ENCODE results near the gene ETAA1. TPM values are rescaled to one million over a fixed set of nuclear protein-coding genes. Genes with fewer than 3 reads are reported as not detected.
A peak's percentile ranks its signal among the peaks of the same experiment; 100 is the strongest.

ETAA1 gene
- total RNA-seq, 1 donor from 2014 or later: 11.1 TPM

DNA sequence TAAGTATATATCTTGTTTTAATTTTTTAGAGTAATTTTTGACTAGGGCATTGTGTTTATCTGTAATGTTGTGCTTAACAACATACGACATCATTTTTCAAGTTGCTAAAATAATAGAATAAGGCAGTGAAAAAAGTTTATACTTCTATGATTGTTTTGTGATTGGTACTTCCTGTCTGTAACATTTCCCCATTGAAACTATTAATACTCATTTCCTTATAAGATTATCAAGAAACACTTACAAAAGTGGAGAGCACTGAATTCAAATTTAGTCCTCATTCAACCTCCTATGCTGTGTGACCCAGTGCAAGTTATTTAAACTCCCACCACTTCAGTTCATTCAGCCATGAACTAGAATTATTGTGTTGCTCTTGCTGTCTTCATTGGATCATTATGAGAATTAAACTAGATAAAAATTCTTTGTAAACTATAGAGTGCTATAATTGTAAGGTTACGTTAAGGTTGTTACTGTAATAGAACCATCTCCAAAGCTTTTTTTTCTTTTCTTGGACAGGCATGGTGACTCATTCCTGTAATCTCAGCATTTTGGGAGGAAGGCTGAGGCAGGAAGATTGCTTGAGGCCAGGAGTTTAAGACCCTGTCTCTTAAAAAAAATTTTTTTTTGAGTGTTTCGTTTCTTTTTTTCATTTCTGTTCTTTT lies 2.8 kb downstream of the ETAA1 start:
- intact Hi-C loops (cut with micrococcal nuclease): loop anchor here (5.0 kb wide), 2 partner anchors 662 to 1372 kb away; partner anchors contain the start of gene C1D
- H3K4me1 Mint-ChIP-seq (ENCODE audit: low read depth): peaks cover 16% of the 10 kb centered on the region

DNA sequence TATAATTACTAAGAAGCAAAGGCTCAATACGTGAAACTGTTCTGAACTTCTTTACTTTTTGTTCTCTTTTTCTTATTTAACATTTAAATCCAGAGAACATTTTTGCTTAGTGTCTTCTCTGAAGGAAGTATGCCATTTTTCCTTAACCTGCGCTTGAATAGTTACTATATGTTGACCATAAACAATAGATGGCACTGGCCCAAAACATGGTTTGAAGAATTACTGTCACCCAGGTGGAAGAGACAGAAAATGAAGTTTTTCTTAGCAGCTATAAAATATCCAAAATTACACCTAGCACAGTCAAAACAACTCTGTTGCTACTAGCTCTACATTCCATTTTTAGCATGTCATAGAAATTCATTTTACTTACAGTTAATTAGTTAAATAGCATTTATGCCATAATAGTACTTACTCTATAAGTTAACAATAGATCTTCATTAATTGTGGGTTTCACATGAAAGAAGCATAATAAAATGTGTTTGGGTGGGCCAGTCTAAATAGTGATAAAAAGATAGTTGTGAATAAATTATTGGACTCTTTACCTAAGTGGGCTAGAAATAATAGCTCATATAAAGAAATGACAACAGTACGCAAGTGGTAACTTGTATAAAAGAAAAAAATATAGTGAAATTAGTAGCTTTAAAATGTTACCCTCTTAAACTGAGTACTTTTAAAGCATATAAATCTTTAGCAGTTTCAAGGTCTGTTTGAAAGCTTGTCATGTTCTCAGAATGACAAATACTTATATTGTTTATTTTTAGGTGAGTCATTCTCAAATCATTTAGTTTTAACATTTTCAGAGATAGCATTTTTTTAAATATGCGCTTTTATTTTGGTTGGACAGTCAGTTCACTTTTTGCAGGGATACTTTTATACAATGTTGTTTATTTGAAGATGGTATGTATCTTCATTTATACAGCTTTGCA lies 3.7 kb downstream of the ETAA1 start:
- Mint-ChIP-seq H3K9me3 (no peaks in the 10 kb centered on the region), H3K4me1 (ENCODE audit: low read depth) (peaks cover 18% of the 10 kb centered on the region), H3K4me3 (ENCODE audit: low read depth) (no peak overlapping the region), H3K36me3 (ENCODE audit: low read depth) (peaks cover 45% of the 10 kb centered on the region), H3K27me3 (ENCODE audit: low read depth) (no peaks in the 10 kb centered on the region), H3K27ac (no peak overlapping the region)
- no peak for DNase-seq (ENCODE audit: low spot score)
- intact Hi-C loops (cut with micrococcal nuclease): no loop called here

More for the DNA sequence above, 2.8 kb downstream of the ETAA1 start:
- H3K4me3 Mint-ChIP-seq (ENCODE audit: low read depth): peak overlapping the region; percentile 9
- peaks cover 40% of the 10 kb centered on the region for H3K36me3 Mint-ChIP-seq (ENCODE audit: low read depth)
- H3K27ac Mint-ChIP-seq: no peak overlapping the region
- no peak for DNase-seq (ENCODE audit: low spot score)
- H3K27me3 Mint-ChIP-seq (ENCODE audit: low read depth): no peaks in the 10 kb centered on the region
- H3K9me3 Mint-ChIP-seq: no peaks in the 10 kb centered on the region

- H3K27me3 Mint-ChIP-seq (ENCODE audit: low read depth): no peaks in the 10 kb centered on the region
These were observed 11.2 kb downstream of the ETAA1 start for GRCh38 chr2:67408346-67408745.

DNA sequence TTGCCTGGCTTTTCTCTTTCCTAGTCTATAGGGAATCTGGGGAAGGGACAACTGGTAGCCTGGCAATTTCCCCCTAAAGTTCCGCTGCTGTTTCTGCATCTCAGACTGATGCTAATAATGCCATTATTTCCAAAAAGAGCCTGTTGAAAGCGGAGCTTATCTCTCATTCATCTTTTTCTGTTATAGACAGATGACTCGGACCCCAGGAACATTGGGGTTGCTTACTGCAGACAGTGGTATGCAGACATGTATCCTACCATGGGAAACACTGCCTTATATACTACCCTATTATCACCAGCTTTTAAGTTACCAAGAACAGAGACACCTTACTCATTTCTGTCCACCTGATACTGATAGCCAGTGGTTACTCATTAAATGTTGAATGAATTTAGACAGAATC lies 15.3 kb downstream of the ETAA1 start:
- no peak for DNase-seq (ENCODE audit: low spot score)
- Mint-ChIP-seq H3K27ac (no peak overlapping the region), H3K4me3 (ENCODE audit: low read depth) (no peak overlapping the region), H3K9me3 (no peaks in the 10 kb centered on the region), H3K4me1 (ENCODE audit: low read depth) (no peaks in the 10 kb centered on the region), H3K27me3 (ENCODE audit: low read depth) (no peaks in the 10 kb centered on the region), H3K36me3 (ENCODE audit: low read depth) (peaks cover 13% of the 10 kb centered on the region)
- intact Hi-C loops (cut with micrococcal nuclease): no loop called here

More at GRCh38 chr2:67408346-67408745, 11.2 kb downstream of the ETAA1 start:
- Mint-ChIP-seq H3K27ac (no peak overlapping the region), H3K4me1 (ENCODE audit: low read depth) (peaks cover 12% of the 10 kb centered on the region), H3K4me3 (ENCODE audit: low read depth) (no peak overlapping the region), H3K36me3 (ENCODE audit: low read depth) (peaks cover 39% of the 10 kb centered on the region), H3K9me3 (no peaks in the 10 kb centered on the region)
- DNase-seq (ENCODE audit: low spot score): no peak
- intact Hi-C loops (cut with micrococcal nuclease): no loop called here

DNA sequence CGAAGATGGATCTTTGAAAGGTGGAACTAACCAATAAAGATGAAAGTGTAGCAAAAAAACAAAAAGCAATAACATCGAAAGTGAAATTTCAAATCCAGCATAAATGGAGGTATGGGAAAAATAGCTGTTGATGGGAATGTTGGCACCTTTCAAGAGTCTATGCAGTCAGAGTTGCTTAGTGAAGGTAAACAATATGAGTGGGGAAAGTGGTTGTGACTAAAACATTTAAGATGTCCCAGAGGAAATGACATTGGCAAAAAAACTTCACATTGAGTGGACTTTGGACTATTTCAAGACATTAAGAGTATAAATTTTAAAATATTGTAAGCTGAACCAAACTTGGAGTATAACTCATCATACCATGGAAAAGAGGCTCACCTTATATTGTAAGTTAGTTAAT lies 17.7 kb downstream of the ETAA1 start:
- H3K36me3 Mint-ChIP-seq (ENCODE audit: low read depth): peaks cover 8% of the 10 kb centered on the region
- H3K4me1 Mint-ChIP-seq (ENCODE audit: low read depth): no peaks in the 10 kb centered on the region
- intact Hi-C loops (cut with micrococcal nuclease): no loop called here
- no peak for DNase-seq (ENCODE audit: low spot score)
- H3K27me3 Mint-ChIP-seq (ENCODE audit: low read depth): no peaks in the 10 kb centered on the region
- H3K4me3 Mint-ChIP-seq (ENCODE audit: low read depth): no peak overlapping the region
- H3K9me3 Mint-ChIP-seq: no peaks in the 10 kb centered on the region
- H3K27ac Mint-ChIP-seq: no peak overlapping the region

- H3K27ac Mint-ChIP-seq: no peak overlapping the region
- intact Hi-C loops (cut with micrococcal nuclease): no loop called here
- no peaks in the 10 kb centered on the region for H3K4me1 Mint-ChIP-seq (ENCODE audit: low read depth)
- H3K27me3 Mint-ChIP-seq (ENCODE audit: low read depth): no peaks in the 10 kb centered on the region
- H3K4me3 Mint-ChIP-seq (ENCODE audit: low read depth): no peak overlapping the region
- peaks cover 2% of the 10 kb centered on the region for H3K36me3 Mint-ChIP-seq (ENCODE audit: low read depth)
- DNase-seq (ENCODE audit: low spot score): no peak
- H3K9me3 Mint-ChIP-seq: no peaks in the 10 kb centered on the region
These were observed 19.0 kb downstream of the ETAA1 start for GRCh38 chr2:67416136-67416535.

- no peaks in the 10 kb centered on the region for H3K27me3 Mint-ChIP-seq (ENCODE audit: low read depth)
These were observed 26.4 kb downstream of the ETAA1 start for GRCh38 chr2:67423489-67423888.

GRCh38 chr2:67436221-67436620 lies 39.1 kb downstream of the ETAA1 start:
- H3K36me3 Mint-ChIP-seq (ENCODE audit: low read depth): no peaks in the 10 kb centered on the region
- no peaks in the 10 kb centered on the region for H3K27me3 Mint-ChIP-seq (ENCODE audit: low read depth)
- DNase-seq (ENCODE audit: low spot score): no peak
- H3K27ac Mint-ChIP-seq: no peak overlapping the region
- no peaks in the 10 kb centered on the region for H3K4me1 Mint-ChIP-seq (ENCODE audit: low read depth)
- no peaks in the 10 kb centered on the region for H3K9me3 Mint-ChIP-seq
- H3K4me3 Mint-ChIP-seq (ENCODE audit: low read depth): no peak overlapping the region
- intact Hi-C loops (cut with micrococcal nuclease): no loop called here

More at GRCh38 chr2:67423489-67423888, 26.4 kb downstream of the ETAA1 start:
- Mint-ChIP-seq H3K4me1 (ENCODE audit: low read depth) (no peaks in the 10 kb centered on the region), H3K27ac (no peak overlapping the region), H3K36me3 (ENCODE audit: low read depth) (no peaks in the 10 kb centered on the region), H3K4me3 (ENCODE audit: low read depth) (no peak overlapping the region), H3K9me3 (peaks cover 9% of the 10 kb centered on the region)
- intact Hi-C loops (cut with micrococcal nuclease): no loop called here
- no peak for DNase-seq (ENCODE audit: low spot score)

DNA sequence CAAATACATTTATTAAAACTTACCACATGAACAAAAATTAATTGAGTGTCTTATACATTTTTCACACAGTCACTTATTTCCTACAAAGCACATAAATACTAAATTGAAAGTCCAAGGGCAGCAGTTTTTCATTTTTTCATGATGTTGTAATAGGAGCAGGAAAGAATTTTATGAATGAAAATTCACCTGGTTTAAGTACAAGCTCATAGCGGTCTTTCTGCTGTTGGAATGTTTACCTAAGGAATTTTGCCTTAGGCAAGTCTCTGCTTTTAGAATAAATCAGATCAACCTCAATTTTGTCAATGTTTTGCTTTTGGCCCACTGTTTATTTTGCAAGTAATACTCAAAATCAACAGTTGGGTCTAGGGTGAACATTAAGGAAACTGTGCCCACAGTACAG lies 40.0 kb downstream of the ETAA1 start:
- H3K36me3 Mint-ChIP-seq (ENCODE audit: low read depth): no peaks in the 10 kb centered on the region
- no peaks in the 10 kb centered on the region for H3K9me3 Mint-ChIP-seq
- no peak overlapping the region for H3K4me3 Mint-ChIP-seq (ENCODE audit: low read depth)
- intact Hi-C loops (cut with micrococcal nuclease): no loop called here
- H3K4me1 Mint-ChIP-seq (ENCODE audit: low read depth): no peaks in the 10 kb centered on the region
- no peaks in the 10 kb centered on the region for H3K27me3 Mint-ChIP-seq (ENCODE audit: low read depth)
- no peak overlapping the region for H3K27ac Mint-ChIP-seq
- DNase-seq (ENCODE audit: low spot score): no peak

DNA sequence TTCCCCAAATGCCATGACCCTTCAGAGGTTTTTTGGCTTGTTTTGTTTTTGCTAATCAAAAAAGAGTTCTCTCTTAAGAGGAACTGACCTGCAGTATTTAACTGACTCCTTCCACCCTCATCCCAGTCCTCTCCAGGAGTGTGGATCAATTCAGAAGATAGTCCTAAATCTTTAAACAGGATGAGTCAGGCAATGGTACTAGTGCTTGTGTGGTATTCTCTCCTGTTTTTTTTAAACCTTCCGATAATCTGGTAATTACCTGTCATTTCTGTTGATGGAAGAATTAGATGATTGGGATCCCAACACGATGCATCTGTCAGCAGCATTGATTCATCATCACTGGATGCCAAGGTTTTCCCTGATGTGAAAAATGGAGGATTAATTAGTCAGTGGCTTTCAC lies 41.2 kb downstream of the ETAA1 start:
- Mint-ChIP-seq H3K36me3 (ENCODE audit: low read depth) (no peaks in the 10 kb centered on the region), H3K27ac (no peak overlapping the region), H3K4me1 (ENCODE audit: low read depth) (no peaks in the 10 kb centered on the region), H3K27me3 (ENCODE audit: low read depth) (no peaks in the 10 kb centered on the region), H3K4me3 (ENCODE audit: low read depth) (no peak overlapping the region), H3K9me3 (no peaks in the 10 kb centered on the region)
- intact Hi-C loops (cut with micrococcal nuclease): no loop called here
- DNase-seq (ENCODE audit: low spot score): no peak

GRCh38 chr2:67445652-67446268 lies 48.6 kb downstream of the ETAA1 start:
- H3K27me3 Mint-ChIP-seq (ENCODE audit: low read depth): no peaks in the 10 kb centered on the region
- H3K9me3 Mint-ChIP-seq: no peaks in the 10 kb centered on the region
- no peaks in the 10 kb centered on the region for H3K36me3 Mint-ChIP-seq (ENCODE audit: low read depth)
- H3K4me3 Mint-ChIP-seq (ENCODE audit: low read depth): no peak overlapping the region
- H3K4me1 Mint-ChIP-seq (ENCODE audit: low read depth): no peaks in the 10 kb centered on the region
- intact Hi-C loops (cut with micrococcal nuclease): no loop called here
- DNase-seq (ENCODE audit: low spot score): no peak
- no peak overlapping the region for H3K27ac Mint-ChIP-seq

- no peaks in the 10 kb centered on the region for H3K9me3 Mint-ChIP-seq
- intact Hi-C loops (cut with micrococcal nuclease): no loop called here
- H3K4me1 Mint-ChIP-seq (ENCODE audit: low read depth): no peaks in the 10 kb centered on the region
- DNase-seq (ENCODE audit: low spot score): no peak
- no peak overlapping the region for H3K27ac Mint-ChIP-seq
- H3K27me3 Mint-ChIP-seq (ENCODE audit: low read depth): no peaks in the 10 kb centered on the region
- H3K36me3 Mint-ChIP-seq (ENCODE audit: low read depth): no peaks in the 10 kb centered on the region
- H3K4me3 Mint-ChIP-seq (ENCODE audit: low read depth): no peak overlapping the region
These were observed 49.4 kb downstream of the ETAA1 start for GRCh38 chr2:67446491-67446911.

DNA sequence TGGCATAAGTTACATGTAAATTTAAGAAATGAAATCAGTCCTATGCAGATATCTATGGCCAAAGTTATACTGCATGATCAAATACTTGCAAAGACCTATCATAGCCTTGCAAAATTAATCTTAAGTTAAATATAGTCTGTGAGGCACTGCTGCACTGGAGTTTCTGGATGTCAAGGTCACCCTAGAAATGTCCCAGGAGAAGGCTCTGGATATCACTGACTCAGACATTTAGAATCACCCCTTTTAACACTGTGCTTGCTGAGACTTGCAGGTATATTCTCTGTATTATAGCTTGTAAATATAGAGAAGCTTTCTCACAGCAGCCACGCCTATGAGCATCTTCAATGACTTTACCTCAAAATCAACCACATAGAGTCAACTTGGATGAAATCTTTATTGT lies 51.5 kb downstream of the ETAA1 start:
- H3K36me3 Mint-ChIP-seq (ENCODE audit: low read depth): no peaks in the 10 kb centered on the region
- intact Hi-C loops (cut with micrococcal nuclease): no loop called here
- H3K4me1 Mint-ChIP-seq (ENCODE audit: low read depth): no peaks in the 10 kb centered on the region
- H3K4me3 Mint-ChIP-seq (ENCODE audit: low read depth): no peak overlapping the region
- H3K27me3 Mint-ChIP-seq (ENCODE audit: low read depth): no peaks in the 10 kb centered on the region
- DNase-seq (ENCODE audit: low spot score): no peak
- no peaks in the 10 kb centered on the region for H3K9me3 Mint-ChIP-seq
- H3K27ac Mint-ChIP-seq: no peak overlapping the region
